Measurements from ENCODE around the gene SLC25A21. TPM values are rescaled to one million over a fixed set of nuclear protein-coding genes. Genes with fewer than 3 reads are reported as not detected.

Gene SLC25A21
- total RNA-seq, 2 donors from 2014 or later = 1.00 to 1.2 TPM

- no peak for DNase-seq (ENCODE audit: low spot score)
- intact Hi-C loops (cut with DNase I) = loop anchor here in 1 of 2 donors (10.0 kb wide), 1 partner anchor 1509 kb away; no protein-coding TSS in a partner anchor
Measured at GRCh38 chr14:36973806-36974442, 198.5 kb downstream of the SLC25A21 start.

- DNase-seq (ENCODE audit: low spot score) = no peak
- intact Hi-C loops (cut with DNase I) = loop anchor here in 1 of 2 donors (10.0 kb wide), 1 partner anchor 1507 kb away; no protein-coding TSS in a partner anchor
Measured at GRCh38 chr14:36971263-36971855, 201.0 kb downstream of the SLC25A21 start.

GRCh38 chr14:36967892-36968555, 204.4 kb downstream of the SLC25A21 start:
- no peak for DNase-seq (ENCODE audit: low spot score)
- intact Hi-C loops (cut with DNase I) = no loop called here

GRCh38 chr14:36955967-36956366, 216.4 kb downstream of the SLC25A21 start:
- intact Hi-C loops (cut with DNase I) = no loop called here
- DNase-seq (ENCODE audit: low spot score) = no peak

GRCh38 chr14:36955376-36955775, 217.0 kb downstream of the SLC25A21 start:
- intact Hi-C loops (cut with DNase I) = no loop called here
- DNase-seq (ENCODE audit: low spot score) = no peak

GRCh38 chr14:36952689-36953088, 219.7 kb downstream of the SLC25A21 start:
- no peak for DNase-seq (ENCODE audit: low spot score)
- intact Hi-C loops (cut with DNase I) = no loop called here

GRCh38 chr14:36951380-36951911, 221.0 kb downstream of the SLC25A21 start:
- no peak for DNase-seq (ENCODE audit: low spot score)
- intact Hi-C loops (cut with DNase I) = no loop called here

- DNase-seq (ENCODE audit: low spot score) = no peak
- intact Hi-C loops (cut with DNase I) = no loop called here
Measured at GRCh38 chr14:36950812-36951211, 221.6 kb downstream of the SLC25A21 start.

- intact Hi-C loops (cut with DNase I) = loop anchor here in 1 of 2 donors (10.0 kb wide), 1 partner anchor 305 kb away; no protein-coding TSS in a partner anchor
- no peak for DNase-seq (ENCODE audit: low spot score)
Measured at GRCh38 chr14:36949371-36949770, 223.0 kb downstream of the SLC25A21 start.

- intact Hi-C loops (cut with DNase I) = loop anchor here in 1 of 2 donors (10.0 kb wide), 1 partner anchor 304 kb away; no protein-coding TSS in a partner anchor
- no peak for DNase-seq (ENCODE audit: low spot score)
Measured at GRCh38 chr14:36948157-36948859, 224.1 kb downstream of the SLC25A21 start.

GRCh38 chr14:36947362-36947761, 225.0 kb downstream of the SLC25A21 start:
- DNase-seq (ENCODE audit: low spot score) = no peak
- intact Hi-C loops (cut with DNase I) = loop anchor here in 1 of 2 donors (10.0 kb wide), 1 partner anchor 303 kb away; no protein-coding TSS in a partner anchor

- DNase-seq (ENCODE audit: low spot score) = no peak
- intact Hi-C loops (cut with DNase I) = loop anchor here in 1 of 2 donors (10.0 kb wide), 1 partner anchor 302 kb away; no protein-coding TSS in a partner anchor
Measured at GRCh38 chr14:36946872-36947271, 225.5 kb downstream of the SLC25A21 start.

- no peak for DNase-seq (ENCODE audit: low spot score)
- intact Hi-C loops (cut with DNase I) = loop anchor here in 1 of 2 donors (10.0 kb wide), 1 partner anchor 300 kb away; no protein-coding TSS in a partner anchor
Measured at GRCh38 chr14:36944307-36945010, 227.9 kb downstream of the SLC25A21 start.

- intact Hi-C loops (cut with DNase I) = loop anchor here in 1 of 2 donors (10.0 kb wide), 1 partner anchor 298 kb away; no protein-coding TSS in a partner anchor
- DNase-seq (ENCODE audit: low spot score) = no peak
Measured at GRCh38 chr14:36942522-36943245, 229.7 kb downstream of the SLC25A21 start.

- intact Hi-C loops (cut with DNase I) = loop anchor here in 1 of 2 donors (10.0 kb wide), 1 partner anchor 297 kb away; no protein-coding TSS in a partner anchor
- DNase-seq (ENCODE audit: low spot score) = peak; percentile 87
Measured at GRCh38 chr14:36941783-36942521, 230.5 kb downstream of the SLC25A21 start.

GRCh38 chr14:36940476-36940875, 231.9 kb downstream of the SLC25A21 start:
- no peak for DNase-seq (ENCODE audit: low spot score)
- intact Hi-C loops (cut with DNase I) = loop anchor here in 1 of 2 donors (10.0 kb wide), 1 partner anchor 296 kb away; no protein-coding TSS in a partner anchor

GRCh38 chr14:36939265-36939664, 233.1 kb downstream of the SLC25A21 start:
- no peak for DNase-seq (ENCODE audit: low spot score)
- intact Hi-C loops (cut with DNase I) = no loop called here

Measured in posterior vena cava (tissue), 2 donors.